Measurements from ENCODE around the gene KRT16.
"Not testable (repeated sequence)": the region's sequence is repeated elsewhere in the genome, so short reads cannot be mapped to it uniquely, and the experiment has no call there.

The KRT16 gene
- total RNA-seq, result 0 reads per million in 2 donors

DNA sequence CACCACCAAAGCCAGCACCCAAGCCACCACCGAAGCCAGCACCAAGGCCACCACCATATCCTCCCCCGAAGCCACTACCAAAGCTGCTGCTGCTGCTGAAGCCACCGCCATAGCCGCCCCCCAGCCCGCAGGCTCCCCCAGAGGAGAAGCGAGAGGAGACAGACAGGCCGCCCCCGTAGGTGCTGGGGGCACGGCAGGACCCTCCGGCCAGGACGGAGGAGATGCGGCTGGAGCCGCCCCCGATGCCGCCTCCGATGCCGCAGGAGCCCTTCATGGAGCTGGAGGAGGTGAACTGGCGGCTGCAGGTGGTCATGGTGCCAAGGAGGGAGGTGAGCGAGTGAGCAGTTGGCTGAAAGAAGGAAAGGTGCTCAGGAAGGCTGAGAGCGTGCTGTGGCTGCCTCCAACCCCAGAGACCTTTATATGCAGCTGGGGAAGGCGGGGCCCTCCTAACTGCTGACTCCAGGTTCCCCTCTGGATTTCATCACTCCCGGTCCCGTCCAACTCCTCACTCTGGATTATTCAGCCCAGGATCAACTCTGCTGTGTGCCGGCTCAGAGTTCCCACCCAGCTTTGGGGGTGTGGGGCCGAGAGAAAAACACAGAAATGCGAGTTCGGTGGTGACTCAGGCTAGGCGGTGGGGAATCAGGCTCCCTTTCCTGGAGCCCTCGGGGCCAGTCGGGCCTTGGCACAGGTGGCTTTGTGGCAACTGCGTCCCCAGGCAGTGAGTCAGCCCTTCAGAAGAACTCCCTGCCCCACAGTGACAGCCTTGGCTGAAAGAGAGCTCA is at the start of gene KRT16:
Gene KRT16 (minus strand): TSS at position 392 of the 785 bp plus-strand sequence. CDS start 79 bp downstream, at position 313.
- not testable (repeated sequence) for DNase-seq

GRCh38 chr17:41660221-41660711 is 47.7 kb upstream of the KRT16 start:
- no peak for DNase-seq

- no peak for DNase-seq
Measured at GRCh38 chr17:41659427-41660212, 47.1 kb upstream of the KRT16 start.

- no peak for DNase-seq
Measured at GRCh38 chr17:41658846-41659245, 46.3 kb upstream of the KRT16 start.

DNA sequence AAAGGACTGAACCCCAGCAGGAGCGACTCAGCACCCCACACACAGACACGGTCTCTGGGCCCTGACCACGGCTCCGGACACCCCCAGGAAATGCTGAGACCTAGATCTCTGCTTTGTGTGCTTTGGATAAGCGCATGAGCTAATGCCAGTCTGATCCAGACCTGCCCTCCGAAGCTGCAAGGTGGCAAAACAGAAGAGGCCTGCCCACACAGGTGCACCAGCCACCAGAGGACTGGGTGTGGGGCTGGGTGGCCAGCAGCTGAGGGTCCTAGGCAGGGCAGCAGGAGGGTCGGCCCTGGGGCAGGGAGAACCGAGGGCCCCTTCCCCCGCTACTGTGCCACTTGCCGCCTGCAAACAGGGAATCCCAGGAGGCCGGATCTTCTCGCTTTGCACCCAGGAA is 45.4 kb upstream of the KRT16 start:
- no peak for DNase-seq

- DNase-seq, result no peak
Measured at GRCh38 chr17:41657176-41657754, 44.7 kb upstream of the KRT16 start.

GRCh38 chr17:41656249-41657023 is 43.9 kb upstream of the KRT16 start:
- DNase-seq, result no peak

GRCh38 chr17:41655611-41656111 is 43.1 kb upstream of the KRT16 start:
- DNase-seq, result no peak

DNA sequence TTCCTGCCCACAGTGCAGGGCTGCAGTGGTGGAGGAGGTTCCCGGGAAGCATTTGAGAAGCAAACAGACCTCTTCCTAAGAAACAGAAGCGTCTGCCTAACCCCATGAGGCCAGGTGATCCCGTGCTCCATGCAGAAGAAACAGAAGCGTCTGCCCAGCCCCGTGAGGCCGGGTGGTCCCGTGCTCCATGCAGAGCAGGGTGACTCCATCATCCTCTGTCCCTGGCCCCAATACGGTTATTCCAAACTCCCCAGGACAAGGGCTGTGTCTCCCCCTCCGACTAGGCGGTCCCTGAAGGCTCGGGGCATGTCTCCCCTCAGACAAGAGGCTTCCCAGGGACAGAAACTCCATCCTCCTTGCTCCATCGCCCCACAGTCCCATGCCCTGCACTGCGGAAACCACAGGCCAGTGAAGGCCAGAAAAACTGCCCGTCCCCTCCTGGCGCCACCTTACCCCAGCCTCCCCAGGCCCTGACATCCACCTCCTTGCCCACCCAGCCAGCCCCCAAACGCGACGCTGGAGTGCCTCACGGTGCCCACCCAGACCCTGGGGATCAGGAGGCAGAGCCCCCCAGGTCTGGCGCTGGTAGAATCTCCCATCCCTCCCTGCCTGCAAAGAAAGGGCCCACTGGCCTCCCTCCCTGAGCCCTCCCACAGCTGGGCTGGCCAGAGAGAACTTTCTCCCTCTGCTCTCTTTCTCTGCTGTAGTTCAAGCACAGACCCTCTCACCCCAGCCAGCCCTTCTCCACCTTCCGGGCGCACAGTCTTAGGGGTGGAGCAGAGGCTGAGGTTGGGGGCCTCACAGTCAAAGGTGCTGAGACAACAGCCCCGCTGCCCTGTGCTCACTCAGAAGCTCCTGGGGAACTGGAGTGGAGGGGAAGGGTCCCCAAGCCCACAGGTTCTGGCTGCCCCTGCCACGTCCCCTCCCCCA is 42.4 kb upstream of the KRT16 start:
- no peak for DNase-seq

DNA sequence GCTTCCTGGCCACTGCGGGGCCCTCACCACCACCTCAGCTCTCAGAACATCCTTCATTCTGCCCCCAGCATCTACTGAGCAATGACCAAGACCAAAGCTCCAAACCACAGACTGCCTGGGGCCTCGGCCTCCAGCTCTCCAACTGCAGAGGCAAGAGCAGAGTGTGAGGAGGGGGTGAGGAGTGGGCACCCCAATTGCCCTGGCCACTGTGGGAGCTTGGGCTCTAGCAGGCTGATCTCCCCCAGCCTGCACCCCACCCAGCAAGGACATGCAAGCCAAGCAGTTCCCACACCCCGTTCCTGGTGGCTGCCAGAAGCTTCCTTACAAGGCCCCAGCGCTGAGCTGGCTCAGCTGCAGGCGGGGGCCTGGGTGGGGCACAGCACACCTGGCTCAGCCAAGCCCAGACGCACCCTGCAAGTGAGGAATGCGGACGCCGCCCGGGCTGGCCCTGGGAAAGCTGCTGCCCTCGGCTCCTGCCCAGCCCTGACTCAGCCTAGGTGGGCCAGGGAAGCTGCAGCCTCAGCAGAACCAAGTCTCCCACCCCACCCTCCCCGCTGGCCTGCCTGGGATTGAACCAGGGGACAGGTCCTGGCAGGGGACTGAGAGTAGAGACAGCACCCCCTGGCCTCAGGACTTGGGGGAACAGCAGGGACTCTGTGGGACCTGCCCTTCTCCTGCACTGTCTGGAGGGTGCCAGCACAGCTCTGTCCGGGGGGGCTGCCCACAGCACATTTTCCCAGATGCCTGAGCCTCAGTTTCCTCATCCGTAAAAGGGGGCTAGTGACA is 41.5 kb upstream of the KRT16 start:
- no peak for DNase-seq

- DNase-seq, result no peak
Measured at GRCh38 chr17:41653421-41653820, 40.9 kb upstream of the KRT16 start.

GRCh38 chr17:41652461-41652970 is 39.9 kb upstream of the KRT16 start:
- DNase-seq, result no peak

DNA sequence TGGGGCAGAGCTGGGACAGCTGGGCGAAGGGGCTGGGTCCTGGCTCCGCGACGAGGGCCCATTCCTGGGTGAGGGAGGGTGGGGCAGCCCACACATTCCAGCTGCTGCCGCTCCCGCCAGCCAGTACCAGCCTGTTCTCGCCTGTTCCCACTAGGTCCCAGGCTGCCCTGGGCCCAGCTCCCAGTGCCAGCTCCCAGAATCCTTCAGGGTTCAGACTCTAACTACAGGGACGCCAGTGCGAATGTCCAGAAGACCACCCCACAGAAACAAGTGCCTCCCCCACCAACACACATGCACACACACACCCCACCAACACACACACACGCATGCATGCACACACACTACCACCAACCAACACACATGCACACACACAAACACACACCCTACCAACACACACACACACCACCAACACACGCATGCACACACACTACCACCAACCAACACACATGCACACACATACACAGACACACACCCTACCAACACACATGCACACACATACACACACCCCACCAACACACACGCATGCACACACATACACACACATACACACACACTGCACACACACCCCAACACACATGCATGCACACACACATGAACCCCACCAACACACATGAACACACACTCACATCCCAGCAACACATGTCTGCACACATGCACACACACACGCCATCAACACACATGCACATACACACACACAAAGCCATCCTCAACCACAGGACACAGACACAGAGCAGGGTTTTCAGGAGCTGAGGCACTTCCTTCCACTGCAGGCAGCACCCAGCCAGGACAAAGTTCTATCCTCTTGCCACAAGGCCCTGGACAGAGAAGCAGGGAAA is 39.3 kb upstream of the KRT16 start:
- no peak for DNase-seq

- DNase-seq, result no peak
Measured at GRCh38 chr17:41650794-41651624, 38.4 kb upstream of the KRT16 start.

- no peak for DNase-seq
Measured at GRCh38 chr17:41649923-41650519, 37.5 kb upstream of the KRT16 start.

DNA sequence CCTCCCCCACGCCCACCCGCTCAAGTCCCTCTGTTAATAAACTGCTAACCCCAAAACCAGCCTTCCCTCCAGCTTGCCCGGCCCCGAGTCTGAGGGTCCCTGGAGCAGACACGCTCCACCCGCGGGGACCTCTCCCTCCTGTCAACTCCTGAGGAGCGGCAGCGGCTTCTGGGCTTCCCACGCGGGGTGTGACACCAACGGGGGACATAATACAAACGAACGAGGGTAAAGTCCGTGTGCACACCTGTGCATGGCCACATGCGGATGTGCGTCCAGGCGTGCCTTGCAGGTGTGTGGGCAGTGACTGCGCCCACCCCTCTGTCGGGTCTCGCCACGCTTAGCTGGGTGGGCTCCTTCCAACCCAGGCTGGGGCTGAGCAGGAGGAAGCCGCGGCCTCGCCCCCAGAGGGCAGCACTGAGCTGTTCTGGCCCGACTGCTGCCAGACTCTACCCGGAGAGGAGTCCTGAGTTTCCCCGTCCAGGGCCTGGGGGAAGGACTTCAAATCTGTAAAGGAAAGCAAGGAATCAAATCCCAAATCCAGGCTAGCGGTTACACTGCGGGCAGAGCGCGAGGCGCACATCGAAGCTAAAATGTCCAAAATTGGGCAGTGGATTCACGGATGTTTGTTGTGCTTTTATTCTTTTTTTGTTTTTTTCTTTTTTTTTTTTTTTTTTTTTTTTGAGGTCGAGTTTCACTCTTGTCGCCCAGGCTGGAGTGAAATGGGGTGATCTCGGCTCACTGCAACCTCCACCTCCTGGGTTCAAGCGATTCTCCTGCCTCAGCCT is 36.0 kb upstream of the KRT16 start:
- DNase-seq, result peak; percentile 68 to 78 (median 77)

- peak; percentile 69 to 89 (median 81) for DNase-seq
Measured at GRCh38 chr17:41647940-41648410, 35.4 kb upstream of the KRT16 start.

Measured in T-helper 2 cell (primary cell).